Measurements from ENCODE around the gene YRDC.

YRDC gene

DNA sequence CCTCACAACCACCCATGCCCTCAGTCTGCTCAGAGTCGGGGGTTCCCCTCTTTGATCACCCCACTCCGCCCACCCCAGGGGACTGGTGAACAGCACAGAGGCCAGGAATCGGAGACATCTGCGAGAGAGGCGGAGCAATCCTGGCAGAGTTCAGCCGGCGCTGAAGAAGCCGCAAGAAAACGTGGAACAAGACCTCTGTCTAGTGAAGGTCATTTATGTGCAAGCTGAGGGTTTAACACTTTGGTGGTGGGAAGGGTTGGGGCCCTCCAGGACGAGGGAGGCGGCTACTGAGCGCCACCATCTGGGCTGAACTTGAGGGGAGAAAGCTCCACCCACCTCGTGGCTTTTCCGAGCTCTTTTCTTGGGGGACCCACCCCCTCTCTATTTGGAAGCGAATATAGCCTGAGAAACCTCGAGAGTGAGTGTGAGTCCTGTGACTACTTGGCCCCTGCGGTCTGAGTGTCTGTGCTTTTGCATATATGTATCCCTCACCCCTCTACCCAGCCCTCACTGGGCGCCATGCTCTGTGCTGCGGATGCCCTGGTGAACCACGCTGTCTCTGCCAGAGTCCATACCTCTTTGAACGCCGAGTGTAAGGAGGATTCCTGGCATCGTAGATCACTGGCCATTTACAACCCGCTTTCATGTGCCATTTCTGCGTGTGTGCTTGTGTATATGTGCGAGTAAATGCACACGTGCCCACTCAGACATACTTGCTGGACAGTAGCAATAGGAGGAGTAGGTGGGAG is 41.9 kb downstream of the YRDC start:
- no peak for DNase-seq

DNA sequence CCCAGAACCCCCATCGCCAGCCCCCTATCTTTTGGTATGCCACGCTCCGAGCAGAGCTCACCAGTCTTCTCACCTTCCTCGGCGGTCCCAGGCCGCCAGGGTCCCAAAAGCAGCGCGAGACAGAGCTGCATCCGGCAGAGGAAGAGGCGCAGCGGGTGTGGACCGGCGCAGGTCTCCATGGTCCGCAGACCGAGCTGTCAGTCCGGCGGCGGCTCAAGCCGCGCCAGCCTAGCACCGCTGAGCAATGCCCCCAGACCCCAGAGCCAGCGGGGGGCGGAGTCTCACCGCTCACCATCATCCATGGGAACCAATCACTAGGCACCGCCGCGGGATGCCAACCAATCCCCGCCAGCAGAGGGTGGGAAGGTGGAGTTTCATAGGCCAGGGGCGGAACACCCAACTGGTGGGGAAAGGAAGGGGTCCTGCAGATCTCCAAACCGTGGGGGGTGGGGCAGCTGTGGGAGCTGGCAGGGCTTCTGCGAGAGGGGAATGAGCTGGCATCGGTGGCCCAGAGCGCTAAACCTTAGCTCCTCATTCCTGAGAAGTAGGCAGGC is 43.0 kb downstream of the YRDC start, which contains the start of gene EPHA10:
Gene EPHA10 (minus strand): TSS at position 233 of the 554 bp plus-strand sequence. CDS start 54 bp downstream, at position 179.
- DNase-seq = no peak

DNA sequence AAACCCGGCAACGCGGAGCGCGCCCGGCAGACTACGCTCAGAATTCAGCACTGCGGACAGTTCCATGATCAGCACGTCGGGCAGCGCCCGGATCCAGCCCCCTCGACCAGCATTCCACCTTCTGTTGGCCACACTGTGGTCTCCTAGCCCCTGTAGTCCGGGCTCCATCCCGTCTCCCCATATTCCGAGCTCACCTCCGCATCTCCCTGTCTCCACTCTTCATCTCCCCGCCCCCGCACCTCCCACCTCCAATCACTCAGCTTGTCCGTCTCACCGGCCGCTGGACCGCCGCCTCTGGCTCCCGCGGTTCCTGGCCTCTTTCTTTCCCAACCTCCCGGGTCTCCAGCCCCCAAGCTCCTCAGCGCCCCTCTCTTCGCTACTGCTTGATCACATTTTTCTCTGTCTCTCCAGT is 43.6 kb downstream of the YRDC start:
- DNase-seq = no peak

- no peak for DNase-seq
Measured at GRCh38 chr1:37763791-37764413, 44.1 kb downstream of the YRDC start.

DNA sequence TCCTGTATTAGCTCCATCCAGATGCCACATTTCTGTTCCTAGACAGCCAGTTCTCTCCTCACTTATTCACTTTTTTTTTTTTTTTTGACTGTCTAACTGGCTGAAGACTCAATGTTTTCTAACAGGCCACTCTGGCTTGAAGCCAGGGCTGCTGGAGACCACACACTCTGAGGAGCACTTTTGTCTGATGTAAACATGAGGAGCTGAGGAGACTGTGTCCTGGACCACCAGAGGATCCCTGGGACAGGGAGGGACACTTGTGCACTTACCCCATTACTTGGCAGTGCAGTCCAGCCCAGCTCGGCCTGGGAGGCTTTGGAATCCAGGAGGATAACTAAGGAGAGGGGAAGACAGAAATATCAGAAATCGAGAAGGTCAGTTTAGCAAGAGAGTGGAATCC is 45.5 kb downstream of the YRDC start:
- no peak for DNase-seq

DNA sequence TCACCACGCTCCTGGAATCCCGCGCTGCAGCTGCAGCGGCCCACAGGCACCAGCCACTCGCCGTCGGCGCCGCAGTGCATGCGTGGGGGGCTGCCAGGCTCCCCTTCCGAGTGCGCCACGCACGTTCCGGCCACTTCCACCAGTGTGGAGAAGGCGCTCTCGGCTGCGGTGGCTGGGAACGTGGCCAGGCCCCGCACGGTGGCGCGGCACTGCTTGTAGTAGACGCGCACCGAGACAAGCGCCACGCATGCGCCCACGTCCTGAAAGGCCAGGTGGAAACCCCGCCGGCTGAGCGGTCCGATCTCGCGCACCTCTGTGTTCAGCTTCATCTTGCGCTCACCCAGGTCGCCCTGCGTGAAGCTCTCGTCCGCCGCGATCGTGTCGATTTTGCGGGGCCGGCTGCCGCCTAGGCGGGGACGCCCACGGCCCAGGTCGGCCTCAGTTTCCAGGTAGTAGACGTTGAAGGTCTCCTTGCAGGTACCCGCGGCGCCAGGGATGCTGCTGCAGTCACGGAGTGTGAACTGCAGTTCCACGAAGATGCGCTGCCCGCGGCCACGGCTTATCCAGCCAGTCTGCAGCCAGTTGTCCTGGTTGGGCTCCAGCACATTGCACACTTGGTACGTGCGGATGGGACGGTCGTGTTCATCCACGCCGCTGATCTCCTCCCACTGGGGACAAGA is 46.5 kb downstream of the YRDC start:
- no peak for DNase-seq

GRCh38 chr1:37759451-37759850 is 48.6 kb downstream of the YRDC start:
- no peak for DNase-seq

DNA sequence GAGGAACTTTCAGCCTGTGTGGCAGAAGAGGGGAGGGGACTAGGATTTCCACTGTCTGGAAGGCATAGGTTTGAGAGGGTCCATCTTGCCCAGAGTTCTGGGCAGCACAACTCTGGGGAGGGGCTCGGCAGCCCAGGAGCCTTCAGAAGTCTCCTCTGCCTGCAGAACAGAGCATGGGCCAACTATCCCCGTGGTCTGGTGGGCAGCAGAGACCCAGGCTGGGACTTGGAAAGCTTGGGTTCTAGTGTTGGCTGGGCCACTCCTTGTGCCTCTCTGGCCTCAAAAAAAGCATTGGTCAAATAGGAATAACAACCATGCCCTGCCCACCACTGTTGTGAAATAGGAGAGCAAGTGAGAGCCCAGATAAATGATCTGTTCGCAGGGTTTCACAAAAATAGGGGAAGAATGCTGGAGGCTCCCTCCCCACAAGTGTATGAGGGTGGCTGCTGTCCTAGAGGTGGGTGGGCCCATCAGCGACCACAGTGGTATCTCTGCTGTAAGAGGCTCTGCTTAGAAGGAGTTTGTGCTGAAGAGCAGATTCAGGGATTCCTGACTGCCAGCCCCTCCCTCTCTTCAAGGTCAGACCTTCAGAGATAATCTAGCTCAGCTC is 52.0 kb downstream of the YRDC start:
- no peak for DNase-seq

- DNase-seq = no peak
Measured at GRCh38 chr1:37755290-37755689, 52.7 kb downstream of the YRDC start.

DNA sequence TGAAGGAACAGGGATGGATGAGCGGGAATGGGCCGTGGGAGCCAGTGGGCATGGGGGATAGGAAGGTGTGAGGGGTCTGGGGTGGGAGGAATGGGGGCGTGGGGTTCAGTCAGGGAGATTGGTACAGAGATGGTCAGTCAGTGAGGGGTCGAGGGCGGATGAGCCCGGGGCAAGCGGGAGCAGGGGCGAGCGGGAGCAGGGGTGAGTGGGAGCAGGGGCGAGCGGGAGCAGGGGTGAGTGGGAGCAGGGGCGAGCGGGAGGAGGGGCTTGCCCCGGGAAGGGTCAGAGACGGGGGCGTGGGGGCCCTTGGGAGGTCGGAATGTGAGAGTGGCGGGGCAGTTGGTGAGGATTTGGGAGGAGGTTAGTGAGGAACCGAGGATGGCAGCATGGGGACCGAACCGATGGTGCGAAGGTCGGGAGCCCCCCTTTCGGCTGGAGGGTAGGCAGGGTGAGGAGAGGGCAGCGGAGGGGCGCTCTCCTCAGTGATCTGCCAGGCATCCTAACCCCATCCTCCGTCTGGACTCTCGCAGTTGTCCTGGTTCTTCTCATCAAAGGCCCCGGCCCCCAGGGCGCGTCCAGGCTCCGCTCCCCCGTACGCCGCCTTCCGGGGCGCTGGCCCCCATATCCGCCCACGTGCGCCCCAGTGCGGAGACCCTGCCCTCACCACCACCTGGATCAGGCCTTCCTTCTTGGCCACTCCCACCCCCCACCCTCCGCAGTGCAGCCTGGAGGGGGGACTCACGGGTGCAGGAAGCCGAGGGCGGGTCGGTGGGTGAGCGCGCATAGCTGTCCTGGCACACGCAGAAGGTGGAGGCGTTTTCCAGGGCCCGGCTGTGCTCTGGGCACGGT is 54.3 kb downstream of the YRDC start:
- DNase-seq = no peak

All from cerebellar nuclear complex (tissue), 1 donor.